GM23338 (cell line): ENCODE measurements around the gene GGN. TPM values are rescaled to one million over a fixed set of nuclear protein-coding genes. Genes with fewer than 3 reads are reported as not detected.

ENCODE experiments used
- ATAC-seq: fragments of 200-7000 bp; cut with Tn5 transposase; 3 replicates; pipeline ENCODE4 v1.9.1; 2020
- DNase-seq: peaks from one replicate; pipeline ENCODE4 v3.0.0-alpha.2; 2015; ENCODE audit warnings: low spot score
- H2AFZ ChIP-seq: fragments of 200-600 bp; sonication (generic); 2 replicates; pipeline ENCODE4 v1.8.0; 2016; ENCODE audit warnings: antibody characterized with exemption, mild to moderate bottlenecking, moderate library complexity
- H3F3A ChIP-seq: fragments of 200-600 bp; sonication (generic); replicated peaks from 2 replicates; pipeline ENCODE4 v1.8.0; 2017; ENCODE audit warnings: antibody characterized with exemption, mixed run types, low read depth
- H3K27ac ChIP-seq: fragments of 200-600 bp; sonication (generic); 2 replicates; pipeline ENCODE4 v1.6.1; 2016; ENCODE audit warnings: low read depth
- H3K27me3 ChIP-seq: fragments of 200-600 bp; sonication (generic); 2 replicates; pipeline ENCODE4 v1.8.0; 2016; ENCODE audit warnings: mild to moderate bottlenecking, mixed run types, moderate library complexity; ENCODE audit not compliant: insufficient read depth
- H3K36me3 ChIP-seq: fragments of 200-600 bp; sonication (generic); 2 replicates; pipeline ENCODE4 v1.8.0; 2016; ENCODE audit warnings: mild to moderate bottlenecking; ENCODE audit not compliant: insufficient read depth
- H3K4me1 ChIP-seq: fragments of 200-600 bp; sonication (generic); 2 replicates; pipeline ENCODE4 v1.8.0; 2016; ENCODE audit warnings: mild to moderate bottlenecking, moderate library complexity; ENCODE audit not compliant: insufficient read depth
- H3K4me2 ChIP-seq: fragments of 200-600 bp; sonication (generic); 2 replicates; pipeline ENCODE4 v1.7.1; 2017; ENCODE audit warnings: mixed run types
- H3K4me3 ChIP-seq: fragments of 200-600 bp; sonication (generic); 2 replicates; pipeline ENCODE4 v1.6.1; 2016; ENCODE audit warnings: mixed run types
- H3K79me2 ChIP-seq: fragments of 200-600 bp; sonication (generic); replicated peaks from 2 replicates; pipeline ENCODE4 v1.8.0; 2017; ENCODE audit warnings: mild to moderate bottlenecking; ENCODE audit not compliant: insufficient read depth
- H3K9me2 ChIP-seq: fragments of 200-600 bp; sonication (generic); 2 replicates; pipeline ENCODE4 v1.8.0; 2017; ENCODE audit not compliant: insufficient read depth
- H4K20me1 ChIP-seq: fragments of 200-600 bp; sonication (generic); replicated peaks from 2 replicates; pipeline ENCODE4 v1.8.0; 2017; ENCODE audit warnings: mild to moderate bottlenecking; ENCODE audit not compliant: insufficient read depth
- H3K27ac Mint-ChIP-seq: 2 replicates; pipeline ENCODE4 v1.8.0; 2020; ENCODE audit warnings: inconsistent platforms, mild to moderate bottlenecking, moderate library complexity, mixed read lengths
- H3K27me3 Mint-ChIP-seq: 3 replicates; pipeline ENCODE4 v1.8.0; 2022; ENCODE audit warnings: low read depth, mild to moderate bottlenecking, moderate library complexity, mixed read lengths, inconsistent platforms; ENCODE audit not compliant: insufficient read depth, poor library complexity
- H3K36me3 Mint-ChIP-seq: 3 replicates; pipeline ENCODE4 v1.8.0; 2021; ENCODE audit warnings: low read depth, mild to moderate bottlenecking, inconsistent platforms, moderate library complexity, mixed read lengths
- H3K4me1 Mint-ChIP-seq: 3 replicates; pipeline ENCODE4 v1.8.0; 2020; ENCODE audit warnings: mild to moderate bottlenecking, inconsistent platforms, mixed read lengths
- H3K4me3 Mint-ChIP-seq: 3 replicates; pipeline ENCODE4 v1.8.0; 2021; ENCODE audit warnings: moderate library complexity, mild to moderate bottlenecking, inconsistent platforms, mixed read lengths
- H3K9me3 Mint-ChIP-seq: 3 replicates; pipeline ENCODE4 v1.8.0; 2020; ENCODE audit warnings: moderate library complexity, mild to moderate bottlenecking, inconsistent platforms, mixed read lengths
- CREB1 ChIP-seq: fragments of 250-450 bp; sonication (Bioruptor Pico); IDR thresholded peaks from 2 replicates; pipeline ENCODE4 v1.5.0; 2020; ENCODE audit warnings: low read depth, mild to moderate bottlenecking, moderate library complexity
- CTCF ChIP-seq, 2 experiments: fragments of 200-600 bp in 1 of 2; sonication (generic) in 1 of 2; conservative IDR thresholded peaks; 2 replicates each; pipeline versions ENCODE4 v1.5.1 to v1.6.1; 2016 to 2017; ENCODE audit warnings: antibody characterized with exemption in 2 of 2, low read depth in 2 of 2, mild to moderate bottlenecking in 2 of 2, moderate library complexity in 1 of 2
- EZH2phosphoT487 ChIP-seq: fragments of 200-600 bp; sonication (generic); IDR thresholded peaks from one replicate; pipeline ENCODE4 v1.8.1; 2018; ENCODE audit warnings: antibody characterized with exemption; ENCODE audit not compliant: unreplicated experiment
- NANOG ChIP-seq: IDR thresholded peaks from 2 replicates; pipeline ENCODE4 v1.6.1; 2016; ENCODE audit warnings: antibody characterized with exemption, borderline replicate concordance
- POLR2AphosphoS5 ChIP-seq: IDR thresholded peaks from 2 replicates; pipeline ENCODE4 v1.6.1; 2016; ENCODE audit warnings: antibody characterized with exemption, low read depth
- STAT1 ChIP-seq: IDR thresholded peaks from one replicate; pipeline ENCODE4 v1.6.1; 2016; ENCODE audit warnings: antibody characterized with exemption; ENCODE audit not compliant: unreplicated experiment
- ZNF331 ChIP-seq: fragments of 250-450 bp; sonication (Bioruptor Pico); IDR thresholded peaks from 2 replicates; pipeline ENCODE4 v1.5.0; 2020; ENCODE audit warnings: low read depth, mild to moderate bottlenecking, moderate library complexity
- ZNF462 ChIP-seq: fragments of 250-450 bp; sonication (Bioruptor Pico); IDR thresholded peaks from 2 replicates; pipeline ENCODE4 v1.5.0; 2020; ENCODE audit warnings: mild to moderate bottlenecking, moderate library complexity
- polyA plus RNA-seq: library from polyadenylated mRNA; unstranded; fragments of >200 nt; fragmentation: Nextera tagmentation; extraction: Ambion mirVana; gene quantifications from 2 replicates; pipeline ENCODE4 v1.2.1, GENCODE V29; 2016
- total RNA-seq: library from RNA; depleted of rRNA; stranded (reverse); fragments of >200 nt; shearing (Covaris generic); gene quantifications from 2 replicates; pipeline ENCODE4 v1.2.3, GENCODE V29; 2014

Gene GGN
- total and polyA plus RNA-seq, 2 experiments from 2014 or later = 0.14 to 1.5 TPM

GRCh38 chr19:38371081-38371480, 16.8 kb downstream of the GGN start:
- Histone ChIP-seq H3K4me1 (peaks cover 10% of the 10 kb centered on the region; the same call in 1 of the 2 replicates), H3F3A (no peaks in the 10 kb centered on the region), H3K36me3 (no peaks in the 10 kb centered on the region), H3K4me3 (no peak overlapping the region), H3K4me2 (no peak overlapping the region), H2AFZ (no peak overlapping the region), H3K27ac (no peak overlapping the region), H3K9me2 (no peaks in the 10 kb centered on the region), H3K79me2 (peaks cover 12% of the 10 kb centered on the region), H4K20me1 (peaks cover 7% of the 10 kb centered on the region; the same call in 1 of the 2 replicates), H3K27me3 (no peaks in the 10 kb centered on the region)
- Mint-ChIP-seq H3K27me3 (peaks cover 13% of the 10 kb centered on the region), H3K27ac (no peak overlapping the region), H3K4me1 (peaks cover 12% of the 10 kb centered on the region), H3K4me3 (no peak overlapping the region), H3K36me3 (peaks cover 3% of the 10 kb centered on the region; the same call in 1 of the 3 replicates), H3K9me3 (no peaks in the 10 kb centered on the region; the same call in 2 of the 3 replicates)
- DNase-seq (no peak), ATAC-seq (no peak)
- TF ChIP-seq ZNF462 (CRISPR knock-in tag) (no peak), STAT1 (no peak), NANOG (no peak), CTCF (conservative IDR thresholded peaks at IDR 0.05; ENCODE audit: low read depth in 2 of 2) (no peak), EZH2phosphoT487 (no peak), POLR2AphosphoS5 (no peak), ZNF331 (no peak), CREB1 (CRISPR knock-in tag) (no peak)
